IMR-90 (cell line): ENCODE measurements around the gene CMSS1. TPM values are rescaled to one million over a fixed set of nuclear protein-coding genes. Genes with fewer than 3 reads are reported as not detected.
A peak's percentile ranks its signal among the peaks of the same experiment; 100 is the strongest.

Source experiments
- ATAC-seq: fragments of 200-7000 bp; cut with Tn5 transposase; 2 replicates; pipeline ENCODE4 v1.9.1; 2020; ENCODE audit warnings: low read depth, mild to moderate bottlenecking, moderate library complexity
- BruUV-seq: library from RNA; stranded (reverse); fragments of 400-500 nt; replicated peaks from 2 replicates; lab custom pipeline; 2021; lab: Mats Ljungman, UMichigan
- CTCF ChIA-PET: fragments of 300-600 bp; formaldehyde crosslinking; extraction: SDS; loops from one replicate; lab custom pipeline; 2021; ENCODE audit warnings: antibody characterized with exemption; lab: Yijun Ruan, JAX
- POLR2A ChIA-PET: fragments of 300-600 bp; sonication (Branson Sonifier 250); formaldehyde crosslinking; loops from one replicate; lab custom pipeline; 2022; ENCODE audit warnings: antibody characterized with exemption; ENCODE audit not compliant: unreplicated experiment; lab: Charles Lee
- DNase-seq: peaks from one replicate; pipeline ENCODE4 v3.0.0; 2013
- H2AFZ ChIP-seq: replicated peaks from 2 replicates; pipeline ENCODE3; 2013; ENCODE audit warnings: low read length, mild to moderate bottlenecking; ENCODE audit not compliant: poor library complexity
- H2AK5ac ChIP-seq: 2 replicates; pipeline ENCODE4 v1.6.1; 2013; ENCODE audit warnings: low read depth, low read length, inconsistent platforms
- H2AK9ac ChIP-seq: replicated peaks from 2 replicates; pipeline ENCODE3; 2013; ENCODE audit warnings: mild to moderate bottlenecking, low read depth, low read length, moderate library complexity; ENCODE audit not compliant: poor library complexity
- H2BK120ac ChIP-seq: 2 replicates; pipeline ENCODE4 v1.6.1; 2013; ENCODE audit warnings: low read depth, low read length, inconsistent platforms
- H2BK15ac ChIP-seq: 3 replicates; pipeline ENCODE4 v1.6.1; 2013; ENCODE audit warnings: low read depth, low read length, inconsistent platforms
- H2BK20ac ChIP-seq: 2 replicates; pipeline ENCODE4 v1.6.1; 2013; ENCODE audit warnings: low read depth, mild to moderate bottlenecking, inconsistent platforms, low read length, moderate library complexity
- H2BK5ac ChIP-seq: 2 replicates; pipeline ENCODE4 v1.6.1; 2013; ENCODE audit warnings: mild to moderate bottlenecking, low read depth, low read length, inconsistent platforms; ENCODE audit not compliant: poor library complexity, severe bottlenecking
- H3K14ac ChIP-seq: replicated peaks from 2 replicates; pipeline ENCODE4 v1.6.1; 2013; ENCODE audit warnings: low read depth, low read length, inconsistent platforms
- H3K18ac ChIP-seq: 2 replicates; pipeline ENCODE4 v1.6.1; 2013; ENCODE audit warnings: low read depth, low read length, control low read depth
- H3K23ac ChIP-seq: 2 replicates; pipeline ENCODE4 v1.6.1; 2013; ENCODE audit warnings: low read depth, low read length, inconsistent platforms
- H3K27ac ChIP-seq: 2 replicates; pipeline ENCODE4 v1.5.1; 2013; ENCODE audit warnings: mild to moderate bottlenecking, control low read depth, low read length; ENCODE audit not compliant: insufficient read depth
- H3K27me3 ChIP-seq: 2 replicates; pipeline ENCODE4 v1.6.1; 2013; ENCODE audit warnings: low read length; ENCODE audit not compliant: control insufficient read depth, insufficient read depth
- H3K36me3 ChIP-seq: 2 replicates; pipeline ENCODE4 v1.6.1; 2013; ENCODE audit warnings: low read length, mixed read lengths; ENCODE audit not compliant: control insufficient read depth, insufficient read depth
- H3K4ac ChIP-seq: 2 replicates; pipeline ENCODE4 v1.6.1; 2013; ENCODE audit warnings: low read depth, low read length, inconsistent platforms
- H3K4me1 ChIP-seq: 2 replicates; pipeline ENCODE4 v1.6.1; 2013; ENCODE audit warnings: low read length, mixed read lengths; ENCODE audit not compliant: control insufficient read depth, insufficient read depth
- H3K4me2 ChIP-seq: 2 replicates; pipeline ENCODE4 v1.6.1; 2013; ENCODE audit warnings: low read depth, mild to moderate bottlenecking, control low read depth, low read length, moderate library complexity
- H3K4me3 ChIP-seq: 2 replicates; pipeline ENCODE4 v1.5.1; 2013; ENCODE audit warnings: low read depth, mild to moderate bottlenecking, control low read depth, low read length, moderate library complexity; ENCODE audit not compliant: insufficient read depth
- H3K56ac ChIP-seq: 2 replicates; pipeline ENCODE4 v1.6.1; 2013; ENCODE audit warnings: low read length, inconsistent platforms; ENCODE audit not compliant: insufficient read depth; ENCODE audit errors: extremely low read depth
- H3K79me1 ChIP-seq, 2 experiments: 2 replicates each; pipeline ENCODE4 v1.6.1; 2013; ENCODE audit warnings: low read length in 2 of 2, inconsistent platforms in 1 of 2, low read depth in 1 of 2
- H3K9ac ChIP-seq: 2 replicates; pipeline ENCODE4 v1.6.1; 2013; ENCODE audit warnings: low read depth, low read length, control low read depth
- H3K9me1 ChIP-seq: 2 replicates; pipeline ENCODE4 v1.6.1; 2013; ENCODE audit warnings: low read length, inconsistent platforms; ENCODE audit not compliant: insufficient read depth
- H3K9me3 ChIP-seq: 2 replicates; pipeline ENCODE4 v1.6.1; 2013; ENCODE audit warnings: low read length; ENCODE audit not compliant: control insufficient read depth, insufficient read depth
- H4K20me1 ChIP-seq: 2 replicates; pipeline ENCODE4 v1.6.1; 2013; ENCODE audit warnings: low read length, inconsistent platforms; ENCODE audit not compliant: insufficient read depth
- H4K5ac ChIP-seq: 2 replicates; pipeline ENCODE4 v1.6.1; 2013; ENCODE audit warnings: mild to moderate bottlenecking, low read depth, low read length, control low read depth
- H4K8ac ChIP-seq, 2 experiments: 2 replicates each; pipeline ENCODE4 v1.6.1; 2013; ENCODE audit warnings: low read depth in 2 of 2, low read length in 2 of 2, control low read depth in 1 of 2, inconsistent platforms in 1 of 2
- H4K91ac ChIP-seq: 2 replicates; pipeline ENCODE4 v1.6.1; 2013; ENCODE audit warnings: low read depth, low read length, inconsistent platforms; ENCODE audit not compliant: insufficient read depth
- BHLHE40 ChIP-seq: fragments of 150-350 bp; IDR thresholded peaks from 2 replicates; pipeline ENCODE4 v1.6.1; 2016; ENCODE audit warnings: mild to moderate bottlenecking, low read depth, low read length
- CEBPB ChIP-seq: IDR thresholded peaks from 2 replicates; pipeline ENCODE4 v1.6.1; 2012; ENCODE audit warnings: low read depth, low read length, improper control_type of control experiment
- FOS ChIP-seq: fragments of 150-350 bp; IDR thresholded peaks from 2 replicates; pipeline ENCODE4 v1.6.1; 2016; ENCODE audit warnings: low read depth, low read length
- MAFK ChIP-seq: IDR thresholded peaks from 2 replicates; pipeline ENCODE4 v1.6.1; 2012; ENCODE audit warnings: low read depth, low read length, improper control_type of control experiment
- MAZ ChIP-seq: IDR thresholded peaks from 2 replicates; pipeline ENCODE4 v1.6.1; 2012; ENCODE audit warnings: low read depth, mild to moderate bottlenecking, low read length, improper control_type of control experiment, moderate library complexity, borderline replicate concordance
- MXI1 ChIP-seq: IDR thresholded peaks from 2 replicates; pipeline ENCODE4 v1.6.1; 2012; ENCODE audit warnings: low read depth, mild to moderate bottlenecking, low read length, moderate library complexity, borderline replicate concordance
- NFE2L2 ChIP-seq: fragments of 150-350 bp; IDR thresholded peaks from 2 replicates; pipeline ENCODE4 v1.6.1; 2016; ENCODE audit warnings: low read depth, mild to moderate bottlenecking, low read length
- POLR2A ChIP-seq: IDR thresholded peaks from 2 replicates; pipeline ENCODE4 v1.6.1; 2012; ENCODE audit warnings: mild to moderate bottlenecking, low read depth, low read length
- RAD21 ChIP-seq: IDR thresholded peaks from 2 replicates; pipeline ENCODE4 v1.6.1; 2012; ENCODE audit warnings: low read length, improper control_type of control experiment
- RCOR1 ChIP-seq: IDR thresholded peaks from 2 replicates; pipeline ENCODE4 v1.6.1; 2012; ENCODE audit warnings: mild to moderate bottlenecking, low read length, improper control_type of control experiment; ENCODE audit not compliant: insufficient replicate concordance
- RFX5 ChIP-seq: IDR thresholded peaks from 2 replicates; pipeline ENCODE4 v1.8.0; 2012; ENCODE audit warnings: low read depth, mild to moderate bottlenecking, low read length, moderate library complexity
- SMC3 ChIP-seq: fragments of 150-350 bp; IDR thresholded peaks from 2 replicates; pipeline ENCODE4 v1.6.1; 2016; ENCODE audit warnings: low read depth, mild to moderate bottlenecking, antibody characterized with exemption, low read length, moderate library complexity
- WGBS, 2 experiments: methylation state at CpG; one replicate each; pipeline versions ENCODE4 v1.1.5 to v1.1.7; 2013; ENCODE audit warnings: missing lambda C conversion rate in 2 of 2; ENCODE audit not compliant: insufficient read length in 1 of 2; ENCODE audit errors: extremely low coverage in 2 of 2; 5-methylcytosine and 5-hydroxymethylcytosine counted together
- dilution Hi-C: fragments of 300-500 bp; cut with HindIII; formaldehyde crosslinking; loops from one replicate; pipeline ENCODE4 v1.14.3; 2018; ENCODE audit warnings: low sequenced_read_pairs; ENCODE audit not compliant: unreplicated experiment
- in situ Hi-C: fragments of 300-500 bp; cut with MboI; formaldehyde crosslinking; loops from 3 replicates; pipeline ENCODE4 v1.14.3; 2019; ENCODE audit warnings: low sequenced_read_pairs, inconsistent platforms, mixed read lengths
- intact Hi-C: fragments of 100-400 bp; cut with micrococcal nuclease; formaldehyde crosslinking; loops from 2 replicates; pipeline ENCODE4 v1.10.0; 2022
- polyA plus RNA-seq, 3 experiments: library from polyadenylated mRNA; depleted of rRNA; stranded (reverse); fragments of >200 nt; gene quantifications; 2 replicates each; pipeline ENCODE4 v1.2.3, GENCODE V29; 2012; ENCODE audit warnings: low replicate concordance in 1 of 3
- total RNA-seq: library from RNA; depleted of rRNA; stranded (reverse); fragments of >200 nt; gene quantifications from 2 replicates; pipeline ENCODE4 v1.2.3, GENCODE V29; 2012
- TF ChIP-seq, protein P1 (sequence below): fragments of 150-350 bp; IDR thresholded peaks from 2 replicates; pipeline ENCODE4 v1.6.1; 2016; ENCODE audit warnings: low read depth, mild to moderate bottlenecking, low read length, moderate library complexity, borderline replicate concordance
- TF ChIP-seq, protein P2 (sequence below): fragments of 150-350 bp; IDR thresholded peaks from 2 replicates; pipeline ENCODE4 v1.6.1; 2017; ENCODE audit warnings: mild to moderate bottlenecking, antibody characterized with exemption, low read length, low read depth
- TF ChIP-seq, protein P3 (sequence below): conservative IDR thresholded peaks from 2 replicates; pipeline ENCODE4 v1.5.1; 2012; ENCODE audit warnings: mild to moderate bottlenecking, low read depth, low read length, improper control_type of control experiment

The CMSS1 gene
- total and polyA plus RNA-seq, 2 of the 4 experiments (the other 2 are of a cell fraction): 12.5 to 13.6 TPM

DNA sequence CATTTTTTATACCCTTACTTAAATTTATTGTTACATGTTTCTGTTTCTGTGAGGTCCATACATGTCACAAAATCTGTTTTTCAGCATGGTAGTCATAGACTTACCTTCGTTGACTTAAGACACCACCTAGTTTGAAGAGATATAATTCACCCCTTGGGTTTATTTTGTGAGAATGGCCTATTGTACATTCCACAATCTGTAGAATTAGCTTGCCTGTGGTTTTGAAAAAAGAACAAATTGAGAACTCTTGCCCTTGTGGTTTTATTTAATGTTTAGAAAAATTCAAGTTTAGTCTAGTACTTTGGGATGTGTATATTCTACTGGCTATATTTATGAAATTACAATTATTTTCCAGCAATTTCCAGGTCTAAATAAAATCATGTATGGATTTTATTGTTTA lies 265.1 kb downstream of the CMSS1 start:
- Histone ChIP-seq H2AK5ac (no peak overlapping the region), H3K79me1 (no peaks in the 10 kb centered on the region), H3K36me3 (no peaks in the 10 kb centered on the region), H4K8ac (no peak overlapping the region), H3K4me2 (no peak overlapping the region), H3K27ac (no peak overlapping the region), H2BK5ac (no peak overlapping the region), H4K5ac (no peak overlapping the region), H2AK9ac (no peak overlapping the region), H3K23ac (no peak overlapping the region), H3K56ac (no peak overlapping the region), H3K18ac (peak overlapping the region; percentile 57; the same call in 1 of the 2 replicates), H2BK20ac (no peak overlapping the region), H3K27me3 (no peaks in the 10 kb centered on the region), H4K20me1 (no peaks in the 10 kb centered on the region), H2BK120ac (0 out of 2 replicates have a peak overlapping the region, but pooled peaks have one; percentile 45), H3K4me1 (peaks cover 10% of the 10 kb centered on the region), H2AFZ (no peak overlapping the region), H3K9ac (no peak overlapping the region), H2BK15ac (no peak overlapping the region), H4K91ac (no peak overlapping the region), H3K9me3 (no peaks in the 10 kb centered on the region), H3K4ac (no peak overlapping the region), H3K14ac (no peak overlapping the region), H3K4me3 (no peak overlapping the region), H3K9me1 (no peaks in the 10 kb centered on the region)
- intact Hi-C loops: loop anchor here (5.0 kb wide), 1 partner anchor 315 kb away; no protein-coding TSS in a partner anchor
- POLR2A ChIA-PET: interaction anchor here (0.6 to 1.4 kb wide), 2 partner anchors 9 to 240 kb away, joined by 4 read pairs; no protein-coding TSS in a partner anchor
- CTCF ChIA-PET: interaction anchor here (0.6 to 1.1 kb wide), 2 partner anchors 61 to 104 kb away, joined by 3 to 4 read pairs; no protein-coding TSS in a partner anchor
- dilution Hi-C loops: no loop called here
- no CpG with 5 or more reads among the region's 1 CpG for WGBS, 2 experiments
- in situ Hi-C loops: no loop called here
- TF ChIP-seq FOS: no peak
- TF ChIP-seq SMC3: no peak
- no peak for TF ChIP-seq RAD21
- no peak for TF ChIP-seq MAZ
- TF ChIP-seq, protein P1, sequence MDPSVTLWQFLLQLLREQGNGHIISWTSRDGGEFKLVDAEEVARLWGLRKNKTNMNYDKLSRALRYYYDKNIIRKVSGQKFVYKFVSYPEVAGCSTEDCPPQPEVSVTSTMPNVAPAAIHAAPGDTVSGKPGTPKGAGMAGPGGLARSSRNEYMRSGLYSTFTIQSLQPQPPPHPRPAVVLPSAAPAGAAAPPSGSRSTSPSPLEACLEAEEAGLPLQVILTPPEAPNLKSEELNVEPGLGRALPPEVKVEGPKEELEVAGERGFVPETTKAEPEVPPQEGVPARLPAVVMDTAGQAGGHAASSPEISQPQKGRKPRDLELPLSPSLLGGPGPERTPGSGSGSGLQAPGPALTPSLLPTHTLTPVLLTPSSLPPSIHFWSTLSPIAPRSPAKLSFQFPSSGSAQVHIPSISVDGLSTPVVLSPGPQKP: no peak
- no peak for TF ChIP-seq MAFK
- no peak for TF ChIP-seq RCOR1
- TF ChIP-seq, protein P2, sequence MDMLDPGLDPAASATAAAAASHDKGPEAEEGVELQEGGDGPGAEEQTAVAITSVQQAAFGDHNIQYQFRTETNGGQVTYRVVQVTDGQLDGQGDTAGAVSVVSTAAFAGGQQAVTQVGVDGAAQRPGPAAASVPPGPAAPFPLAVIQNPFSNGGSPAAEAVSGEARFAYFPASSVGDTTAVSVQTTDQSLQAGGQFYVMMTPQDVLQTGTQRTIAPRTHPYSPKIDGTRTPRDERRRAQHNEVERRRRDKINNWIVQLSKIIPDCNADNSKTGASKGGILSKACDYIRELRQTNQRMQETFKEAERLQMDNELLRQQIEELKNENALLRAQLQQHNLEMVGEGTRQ: no peak
- no peak for TF ChIP-seq NFE2L2
- no peak for TF ChIP-seq BHLHE40
- no peak for TF ChIP-seq MXI1
- TF ChIP-seq CEBPB: no peak
- TF ChIP-seq POLR2A: no peak
- TF ChIP-seq, protein P3, sequence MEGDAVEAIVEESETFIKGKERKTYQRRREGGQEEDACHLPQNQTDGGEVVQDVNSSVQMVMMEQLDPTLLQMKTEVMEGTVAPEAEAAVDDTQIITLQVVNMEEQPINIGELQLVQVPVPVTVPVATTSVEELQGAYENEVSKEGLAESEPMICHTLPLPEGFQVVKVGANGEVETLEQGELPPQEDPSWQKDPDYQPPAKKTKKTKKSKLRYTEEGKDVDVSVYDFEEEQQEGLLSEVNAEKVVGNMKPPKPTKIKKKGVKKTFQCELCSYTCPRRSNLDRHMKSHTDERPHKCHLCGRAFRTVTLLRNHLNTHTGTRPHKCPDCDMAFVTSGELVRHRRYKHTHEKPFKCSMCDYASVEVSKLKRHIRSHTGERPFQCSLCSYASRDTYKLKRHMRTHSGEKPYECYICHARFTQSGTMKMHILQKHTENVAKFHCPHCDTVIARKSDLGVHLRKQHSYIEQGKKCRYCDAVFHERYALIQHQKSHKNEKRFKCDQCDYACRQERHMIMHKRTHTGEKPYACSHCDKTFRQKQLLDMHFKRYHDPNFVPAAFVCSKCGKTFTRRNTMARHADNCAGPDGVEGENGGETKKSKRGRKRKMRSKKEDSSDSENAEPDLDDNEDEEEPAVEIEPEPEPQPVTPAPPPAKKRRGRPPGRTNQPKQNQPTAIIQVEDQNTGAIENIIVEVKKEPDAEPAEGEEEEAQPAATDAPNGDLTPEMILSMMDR: no peak
- no peak for TF ChIP-seq RFX5
- ATAC-seq: peak; percentile 54; the same call in 1 of the 2 replicates
- no TSS peak for BruUV-seq
- no peak for DNase-seq
